Activated T-cell treated with anti-CD3 and anti-CD28 coated beads, Interleukin-2, amount 50 U/mL, for 72 hours (primary cell): ENCODE results near the gene BUD13. TPM values are rescaled to one million over a fixed set of nuclear protein-coding genes. Genes with fewer than 3 reads are reported as not detected.

Experiments
- ATAC-seq, 2 donors: fragments of 150-1000 bp; cut with Tn5 transposase; replicated peaks in 1 of 2; 2 replicates each; pipeline ENCODE4 v1.10.0; 2021; ENCODE audit warnings: moderate library complexity in 2 of 2, mild to moderate bottlenecking in 1 of 2
- DNase-seq, 2 donors: peaks; one replicate each; pipeline ENCODE4 v3.0.0; 2021 to 2022; ENCODE audit warnings: mixed read lengths in 1 of 2
- H3K27ac Mint-ChIP-seq: one replicate; pipeline ENCODE4 v1.8.0; 2022; ENCODE audit warnings: mild to moderate bottlenecking, moderate library complexity, mixed read lengths
- H3K27me3 Mint-ChIP-seq: one replicate; pipeline ENCODE4 v1.8.0; 2022; ENCODE audit warnings: low read depth, mixed read lengths
- H3K36me3 Mint-ChIP-seq, 2 donors: one replicate each; pipeline ENCODE4 v1.8.0; 2022; ENCODE audit warnings: mixed read lengths in 2 of 2, mild to moderate bottlenecking in 1 of 2; ENCODE audit not compliant: insufficient read depth in 2 of 2
- H3K4me1 Mint-ChIP-seq: one replicate; pipeline ENCODE4 v1.8.0; 2022; ENCODE audit warnings: low read depth, mixed read lengths
- H3K4me3 Mint-ChIP-seq, 2 donors: one replicate each; pipeline ENCODE4 v1.8.0; 2022; ENCODE audit warnings: mild to moderate bottlenecking in 2 of 2, mixed read lengths in 2 of 2, moderate library complexity in 2 of 2
- H3K9me3 Mint-ChIP-seq, 2 donors: one replicate each; pipeline ENCODE4 v1.8.0; 2022; ENCODE audit warnings: mixed read lengths in 2 of 2
- total RNA-seq, 2 donors: library from RNA; stranded (reverse); gene quantifications; one replicate each; pipeline ENCODE4 v1.2.3, GENCODE V29; 2022

The BUD13 gene
- total RNA-seq, 2 donors from 2014 or later = 26.1 to 32.8 TPM

DNA sequence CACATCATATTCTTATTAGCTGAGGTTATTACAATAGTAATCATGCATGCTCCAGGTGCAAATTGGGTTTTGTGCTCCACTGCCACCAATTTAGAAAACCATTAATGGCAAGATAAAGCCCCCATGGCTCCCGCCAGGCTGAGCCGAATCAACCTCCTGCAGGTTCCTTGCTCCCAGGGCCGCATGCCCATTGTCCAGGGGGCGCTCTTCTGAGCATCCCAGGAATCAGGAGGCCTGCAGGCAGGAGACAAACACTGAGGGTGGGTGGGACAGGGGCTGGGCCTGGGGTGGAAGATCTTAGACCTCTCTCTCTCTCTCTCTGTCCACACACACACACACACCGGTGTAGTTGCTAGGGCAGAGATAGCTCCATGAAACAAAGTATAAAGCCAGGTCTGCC is 57.4 kb downstream of the BUD13 start:
- Mint-ChIP-seq H3K36me3 (no peaks in the 10 kb centered on the region), H3K9me3 (no peaks in the 10 kb centered on the region), H3K27ac (no peak overlapping the region), H3K4me3 (no peak overlapping the region), H3K4me1 (no peaks in the 10 kb centered on the region), H3K27me3 (no peaks in the 10 kb centered on the region)
- no peak for ATAC-seq
- DNase-seq = no peak

DNA sequence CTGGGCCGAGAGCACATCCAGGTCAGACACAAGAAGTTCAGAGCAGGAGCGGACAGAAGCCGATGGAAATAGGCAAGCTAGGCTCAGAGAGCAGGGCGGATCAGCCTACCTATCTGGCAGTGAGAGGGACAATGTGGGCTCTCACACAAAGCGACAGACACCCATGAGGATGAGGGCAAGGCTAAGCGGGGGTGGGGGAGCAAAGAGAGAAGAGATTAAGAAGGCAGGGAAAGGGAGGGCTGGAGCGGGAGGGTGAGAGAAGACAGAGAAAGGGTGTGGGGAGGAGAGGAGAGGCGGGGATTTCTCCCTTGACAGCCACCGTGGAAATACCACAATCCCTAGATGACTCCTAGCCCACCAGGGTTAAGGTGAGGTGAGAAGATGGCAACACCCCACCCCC is 57.9 kb downstream of the BUD13 start:
- ATAC-seq = no peak
- no peak overlapping the region for H3K4me3 Mint-ChIP-seq
- no peak for DNase-seq
- no peaks in the 10 kb centered on the region for H3K9me3 Mint-ChIP-seq
- H3K27ac Mint-ChIP-seq = no peak overlapping the region
- no peaks in the 10 kb centered on the region for H3K4me1 Mint-ChIP-seq
- no peaks in the 10 kb centered on the region for H3K36me3 Mint-ChIP-seq
- no peaks in the 10 kb centered on the region for H3K27me3 Mint-ChIP-seq

DNA sequence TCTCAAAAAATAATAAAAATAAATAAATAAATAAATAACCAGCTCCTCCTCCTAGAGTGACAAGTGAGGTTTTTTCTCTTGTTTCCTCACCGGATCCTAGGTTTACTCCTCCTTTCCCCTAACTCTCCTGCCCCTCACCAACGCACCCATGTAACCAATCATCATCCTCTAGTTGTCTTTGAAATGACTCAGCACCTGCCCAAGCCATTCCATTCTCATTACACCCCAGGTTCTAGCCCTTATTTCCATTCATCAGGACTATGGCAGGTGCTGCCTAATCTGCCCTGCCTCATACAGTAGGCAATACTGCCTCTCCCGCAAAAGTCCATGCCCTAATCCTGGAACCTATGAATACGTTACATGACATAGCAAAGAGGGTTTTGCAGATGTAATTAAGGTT is 60.4 kb downstream of the BUD13 start:
- H3K36me3 Mint-ChIP-seq = no peaks in the 10 kb centered on the region
- H3K27me3 Mint-ChIP-seq = peaks cover 9% of the 10 kb centered on the region
- DNase-seq (no peak), ATAC-seq (no peak)
- no peaks in the 10 kb centered on the region for H3K9me3 Mint-ChIP-seq
- H3K27ac Mint-ChIP-seq = no peak overlapping the region
- H3K4me3 Mint-ChIP-seq = no peak overlapping the region
- no peaks in the 10 kb centered on the region for H3K4me1 Mint-ChIP-seq

- no peaks in the 10 kb centered on the region for H3K36me3 Mint-ChIP-seq
- ATAC-seq (no peak), DNase-seq (no peak)
- H3K4me1 Mint-ChIP-seq = no peaks in the 10 kb centered on the region
- no peak overlapping the region for H3K4me3 Mint-ChIP-seq
- H3K9me3 Mint-ChIP-seq = no peaks in the 10 kb centered on the region
- H3K27ac Mint-ChIP-seq = no peak overlapping the region
- peaks cover 9% of the 10 kb centered on the region for H3K27me3 Mint-ChIP-seq
Observed at GRCh38 chr11:116710762-116711161, 62.0 kb downstream of the BUD13 start.

GRCh38 chr11:116710001-116710674 is 62.6 kb downstream of the BUD13 start:
- no peak overlapping the region for H3K27ac Mint-ChIP-seq
- ATAC-seq = no peak

GRCh38 chr11:116707746-116708145 is 65.0 kb downstream of the BUD13 start:
- ATAC-seq (no peak), DNase-seq (no peak)
- H3K36me3 Mint-ChIP-seq = no peaks in the 10 kb centered on the region
- no peak overlapping the region for H3K4me3 Mint-ChIP-seq
- no peak overlapping the region for H3K27ac Mint-ChIP-seq
- H3K9me3 Mint-ChIP-seq = no peaks in the 10 kb centered on the region
- no peaks in the 10 kb centered on the region for H3K4me1 Mint-ChIP-seq
- H3K27me3 Mint-ChIP-seq = peaks cover 21% of the 10 kb centered on the region

More at GRCh38 chr11:116710001-116710674, 62.6 kb downstream of the BUD13 start:
- Mint-ChIP-seq H3K36me3 (no peaks in the 10 kb centered on the region), H3K4me3 (no peak overlapping the region), H3K4me1 (no peaks in the 10 kb centered on the region), H3K9me3 (no peaks in the 10 kb centered on the region), H3K27me3 (peaks cover 9% of the 10 kb centered on the region)
- DNase-seq = no peak

DNA sequence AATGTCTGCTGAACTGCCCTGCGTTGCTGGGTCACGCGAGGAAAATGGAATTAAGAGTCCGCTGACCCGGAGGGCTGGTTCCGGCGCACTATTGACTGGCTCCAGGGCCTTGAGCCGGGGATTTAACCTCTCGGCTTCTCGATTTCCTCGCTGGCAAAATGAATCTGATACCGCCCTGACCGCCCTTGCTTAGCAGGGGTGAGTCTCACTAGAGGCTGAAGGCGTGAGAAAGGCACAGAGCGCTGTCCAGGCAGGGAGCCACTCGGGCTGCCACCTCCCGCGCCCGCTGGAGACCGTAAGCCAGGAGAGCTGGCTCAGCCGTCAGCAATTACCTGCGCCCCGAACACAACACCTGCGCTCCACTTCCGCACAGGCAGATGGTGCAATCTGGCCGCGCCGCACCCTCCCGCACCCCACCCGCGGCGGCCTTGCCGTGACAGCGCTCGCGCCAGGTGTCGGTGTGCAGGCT is 65.6 kb downstream of the BUD13 start:
- Mint-ChIP-seq H3K4me1 (no peaks in the 10 kb centered on the region), H3K27ac (no peak overlapping the region), H3K4me3 (no peak overlapping the region), H3K27me3 (peaks cover 21% of the 10 kb centered on the region), H3K9me3 (no peaks in the 10 kb centered on the region), H3K36me3 (no peaks in the 10 kb centered on the region)
- DNase-seq (no peak), ATAC-seq (peak in 1 of 2 donors; percentile 17)

DNA sequence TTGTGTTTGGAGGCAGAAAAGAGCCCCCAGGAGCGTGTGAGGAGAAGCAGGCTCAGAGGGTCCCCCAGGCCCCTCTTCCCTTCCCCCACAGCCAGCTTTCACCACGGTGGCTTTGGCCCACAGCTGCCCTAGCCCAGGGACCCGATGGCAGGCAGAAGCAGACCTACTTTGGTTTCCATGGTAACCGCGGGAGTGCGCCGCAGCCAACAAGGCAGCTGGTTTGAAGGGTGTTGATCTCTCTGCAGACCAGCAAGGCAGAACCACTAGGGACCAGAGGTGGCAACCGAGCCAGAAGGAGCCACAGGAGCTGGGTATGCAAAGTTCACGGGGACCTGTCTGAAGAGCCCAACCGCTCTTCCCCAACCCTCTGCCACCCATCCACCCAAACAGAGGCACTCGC is 69.4 kb downstream of the BUD13 start:
- Mint-ChIP-seq H3K4me1 (no peaks in the 10 kb centered on the region), H3K36me3 (no peaks in the 10 kb centered on the region), H3K4me3 (no peak overlapping the region), H3K9me3 (no peaks in the 10 kb centered on the region), H3K27me3 (peaks cover 21% of the 10 kb centered on the region), H3K27ac (no peak overlapping the region)
- no peak for ATAC-seq
- no peak for DNase-seq

DNA sequence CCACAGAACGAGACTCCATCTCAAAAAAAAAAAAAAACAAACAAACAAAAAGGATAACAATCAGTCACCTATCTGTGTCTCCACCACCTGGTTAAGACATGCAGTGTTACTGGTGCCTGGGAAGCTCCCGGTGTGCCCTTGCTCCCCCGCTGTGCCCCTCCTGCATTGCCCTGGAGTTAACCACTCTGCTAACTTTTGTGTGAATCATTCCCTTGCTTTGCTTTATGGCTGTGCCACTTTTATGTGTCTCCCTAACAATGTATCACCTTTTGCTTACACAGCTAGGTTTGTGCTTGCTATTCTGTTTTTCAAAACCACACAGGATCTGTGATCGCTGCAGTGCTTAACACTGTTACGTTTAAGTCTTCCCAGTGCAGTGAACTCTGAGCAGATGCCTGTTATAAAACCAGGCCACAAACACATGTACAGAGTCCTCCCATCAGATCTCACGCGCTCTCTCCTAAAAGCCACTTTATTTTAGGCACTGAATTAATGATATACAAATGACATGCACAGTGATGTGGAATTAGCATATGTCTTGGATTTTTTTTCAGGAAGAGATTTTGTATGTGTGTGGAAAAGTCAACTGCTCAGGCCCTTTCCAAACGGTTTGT is 69.9 kb downstream of the BUD13 start:
- ATAC-seq = no peak
- H3K9me3 Mint-ChIP-seq = no peaks in the 10 kb centered on the region
- H3K27me3 Mint-ChIP-seq = peaks cover 17% of the 10 kb centered on the region
- H3K4me1 Mint-ChIP-seq = no peaks in the 10 kb centered on the region
- no peak overlapping the region for H3K27ac Mint-ChIP-seq
- no peak for DNase-seq
- no peak overlapping the region for H3K4me3 Mint-ChIP-seq
- no peaks in the 10 kb centered on the region for H3K36me3 Mint-ChIP-seq

DNA sequence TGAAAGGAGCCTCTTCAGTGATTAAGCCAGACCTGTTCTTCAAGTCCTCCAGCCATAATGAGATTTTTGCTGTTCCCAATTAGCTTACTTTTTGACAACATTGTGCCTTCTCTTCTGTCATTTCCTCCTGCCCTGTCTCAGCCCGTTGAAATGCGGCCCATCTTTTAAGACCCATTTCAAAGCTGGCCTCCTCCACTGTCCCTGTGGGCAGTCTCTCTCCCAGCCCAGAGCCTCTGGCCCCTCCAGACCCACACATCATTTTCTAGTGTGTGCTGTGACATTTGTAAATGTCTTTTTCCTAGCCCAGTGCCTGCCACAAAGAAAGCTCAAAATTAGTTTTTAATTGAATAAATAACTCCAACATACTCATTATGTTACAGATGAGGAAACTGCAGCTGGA is 70.9 kb downstream of the BUD13 start:
- no peak for ATAC-seq

DNA sequence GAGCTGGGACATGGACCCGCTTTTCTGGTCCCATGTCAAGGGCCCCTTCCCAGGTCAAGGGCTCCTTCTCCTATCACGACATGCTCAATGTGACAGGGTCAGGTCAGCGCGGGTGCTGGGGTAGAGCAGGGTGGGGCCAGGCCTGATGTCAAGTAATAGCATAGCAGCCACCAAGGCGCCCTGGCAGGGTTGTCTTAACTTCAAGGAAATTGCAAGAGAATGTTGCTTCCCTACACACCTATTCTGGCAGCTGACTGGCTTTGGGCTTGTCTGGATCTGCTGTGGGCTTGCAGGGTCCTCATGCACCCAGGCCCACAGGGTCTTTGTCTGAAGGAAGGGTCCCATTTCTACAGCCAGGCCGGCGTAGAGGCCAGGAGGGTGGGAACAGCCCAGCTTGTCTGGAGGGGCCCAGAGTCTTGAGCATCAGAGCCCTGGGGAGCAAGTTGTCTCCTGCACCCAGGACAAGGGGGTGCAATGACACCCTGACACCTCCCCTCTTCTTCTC is 71.4 kb downstream of the BUD13 start:
- no peaks in the 10 kb centered on the region for H3K36me3 Mint-ChIP-seq
- no peak overlapping the region for H3K4me3 Mint-ChIP-seq
- DNase-seq = no peak
- ATAC-seq = no peak
- H3K9me3 Mint-ChIP-seq = no peaks in the 10 kb centered on the region
- no peak overlapping the region for H3K27ac Mint-ChIP-seq
- H3K4me1 Mint-ChIP-seq = peaks cover 6% of the 10 kb centered on the region
- peaks cover 17% of the 10 kb centered on the region for H3K27me3 Mint-ChIP-seq

More for the DNA sequence above, 70.9 kb downstream of the BUD13 start:
- Mint-ChIP-seq H3K4me3 (no peak overlapping the region), H3K9me3 (no peaks in the 10 kb centered on the region), H3K36me3 (no peaks in the 10 kb centered on the region), H3K27me3 (peaks cover 17% of the 10 kb centered on the region), H3K27ac (no peak overlapping the region), H3K4me1 (peaks cover 6% of the 10 kb centered on the region)
- DNase-seq = no peak

GRCh38 chr11:116700586-116701220 is 72.1 kb downstream of the BUD13 start:
- Mint-ChIP-seq H3K27ac (no peak overlapping the region), H3K4me3 (no peak overlapping the region), H3K36me3 (no peaks in the 10 kb centered on the region), H3K27me3 (peaks cover 17% of the 10 kb centered on the region), H3K4me1 (peaks cover 6% of the 10 kb centered on the region), H3K9me3 (no peaks in the 10 kb centered on the region)
- DNase-seq (no peak), ATAC-seq (no peak)
